Ectodermal cell (in vitro differentiated cells): ENCODE results near the gene KICS2.

ENCODE experiments used
- H3K27ac ChIP-seq: 2 replicates; pipeline ENCODE4 v1.7.0; 2013; ENCODE audit warnings: mild to moderate bottlenecking, low read depth, low read length; ENCODE audit not compliant: insufficient read depth, poor library complexity, severe bottlenecking
- H3K27me3 ChIP-seq: 2 replicates; pipeline ENCODE4 v1.7.0; 2013; ENCODE audit warnings: mild to moderate bottlenecking, low read length; ENCODE audit not compliant: insufficient read depth, control insufficient read depth, poor library complexity, severe bottlenecking
- H3K36me3 ChIP-seq: one replicate; pipeline ENCODE4 v1.7.0; 2013; ENCODE audit warnings: low read length; ENCODE audit not compliant: control insufficient read depth, insufficient read depth
- H3K4me1 ChIP-seq: one replicate; pipeline ENCODE4 v1.7.0; 2013; ENCODE audit warnings: low read length; ENCODE audit not compliant: control insufficient read depth, insufficient read depth
- H3K4me3 ChIP-seq: 2 replicates; pipeline ENCODE4 v1.7.0; 2013; ENCODE audit warnings: low read depth, low read length, control low read depth; ENCODE audit not compliant: insufficient read depth
- H3K9me3 ChIP-seq: 2 replicates; pipeline ENCODE4 v1.7.0; 2013; ENCODE audit warnings: mild to moderate bottlenecking, low read length, moderate library complexity; ENCODE audit not compliant: control insufficient read depth
- WGBS, 2 experiments: methylation state at CpG; one replicate each; pipeline ENCODE4 v1.1.7; 2013; ENCODE audit warnings: missing lambda C conversion rate in 2 of 2; 5-methylcytosine and 5-hydroxymethylcytosine counted together

The KICS2 gene

DNA sequence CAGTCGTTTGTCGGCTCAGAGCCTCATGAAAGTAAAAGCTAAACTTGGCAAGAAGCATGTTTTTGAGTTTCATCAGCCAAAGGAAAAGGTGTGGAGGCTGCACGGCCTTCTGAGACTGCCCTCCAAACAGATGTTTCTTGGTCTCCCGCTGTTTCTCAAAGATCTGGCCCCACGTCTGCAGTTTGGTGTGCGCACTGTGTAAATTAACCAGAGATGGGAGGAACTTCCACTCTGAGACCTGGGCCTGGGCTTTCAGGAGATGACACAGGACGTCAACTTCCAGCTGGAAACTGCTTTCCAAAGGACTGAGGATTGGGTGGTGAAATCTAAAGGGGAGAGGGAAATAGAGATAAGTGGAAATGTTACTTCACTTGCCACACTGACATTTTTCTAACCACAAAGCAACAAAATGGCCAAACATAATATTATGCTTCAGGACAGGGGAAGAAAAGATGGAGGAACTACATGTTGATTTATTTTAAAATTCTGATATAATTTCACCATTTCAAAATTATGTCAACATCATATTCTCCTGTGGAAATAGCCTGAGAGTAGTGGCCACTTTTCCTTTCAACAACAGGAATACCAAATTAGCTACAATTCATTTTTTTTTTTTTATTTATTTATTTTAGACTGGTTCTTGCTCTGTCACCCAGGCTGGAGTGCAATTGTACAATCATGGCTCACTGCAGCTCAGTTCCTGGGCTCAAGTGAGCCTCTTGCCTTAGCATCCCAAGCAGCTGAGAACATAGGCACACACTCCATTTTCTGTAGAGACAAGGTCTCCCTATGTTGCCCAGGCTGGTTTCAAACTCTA lies 27.6 kb downstream of the KICS2 start:
- no peaks in the 10 kb centered on the region for H3K27me3 ChIP-seq
- H3K27ac ChIP-seq = no peak overlapping the region
- no peaks in the 10 kb centered on the region for H3K36me3 ChIP-seq
- 93 to 95% methylated on average over 7 of the region's 7 CpGs for WGBS, 2 experiments
- H3K4me1 ChIP-seq = no peaks in the 10 kb centered on the region
- no peaks in the 10 kb centered on the region for H3K9me3 ChIP-seq
- H3K4me3 ChIP-seq = no peak overlapping the region

DNA sequence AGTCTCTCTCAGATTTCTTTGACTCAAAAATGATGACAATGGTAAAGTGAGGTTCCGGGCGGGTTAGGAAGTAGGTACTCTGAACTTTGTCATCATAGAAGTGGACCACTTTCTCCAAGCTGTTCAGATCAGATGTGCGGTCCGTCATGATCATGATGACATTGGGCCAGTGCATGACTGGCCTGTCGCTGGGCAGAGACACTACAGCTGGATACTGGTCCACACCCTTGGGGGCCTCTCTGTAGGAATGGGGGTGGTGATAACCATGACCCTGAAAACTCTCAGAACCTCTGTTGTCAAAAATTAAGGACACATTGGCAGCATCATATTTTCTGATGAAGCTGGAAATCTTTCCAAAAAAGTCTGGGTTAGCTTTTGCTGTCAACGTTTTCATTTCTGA lies 28.2 kb downstream of the KICS2 start:
- no peaks in the 10 kb centered on the region for H3K4me1 ChIP-seq
- H3K27ac ChIP-seq = no peak overlapping the region
- 95 to 96% methylated on average over 6 of the region's 6 CpGs for WGBS, 2 experiments
- no peaks in the 10 kb centered on the region for H3K27me3 ChIP-seq
- no peak overlapping the region for H3K4me3 ChIP-seq
- H3K9me3 ChIP-seq = no peaks in the 10 kb centered on the region
- no peaks in the 10 kb centered on the region for H3K36me3 ChIP-seq

DNA sequence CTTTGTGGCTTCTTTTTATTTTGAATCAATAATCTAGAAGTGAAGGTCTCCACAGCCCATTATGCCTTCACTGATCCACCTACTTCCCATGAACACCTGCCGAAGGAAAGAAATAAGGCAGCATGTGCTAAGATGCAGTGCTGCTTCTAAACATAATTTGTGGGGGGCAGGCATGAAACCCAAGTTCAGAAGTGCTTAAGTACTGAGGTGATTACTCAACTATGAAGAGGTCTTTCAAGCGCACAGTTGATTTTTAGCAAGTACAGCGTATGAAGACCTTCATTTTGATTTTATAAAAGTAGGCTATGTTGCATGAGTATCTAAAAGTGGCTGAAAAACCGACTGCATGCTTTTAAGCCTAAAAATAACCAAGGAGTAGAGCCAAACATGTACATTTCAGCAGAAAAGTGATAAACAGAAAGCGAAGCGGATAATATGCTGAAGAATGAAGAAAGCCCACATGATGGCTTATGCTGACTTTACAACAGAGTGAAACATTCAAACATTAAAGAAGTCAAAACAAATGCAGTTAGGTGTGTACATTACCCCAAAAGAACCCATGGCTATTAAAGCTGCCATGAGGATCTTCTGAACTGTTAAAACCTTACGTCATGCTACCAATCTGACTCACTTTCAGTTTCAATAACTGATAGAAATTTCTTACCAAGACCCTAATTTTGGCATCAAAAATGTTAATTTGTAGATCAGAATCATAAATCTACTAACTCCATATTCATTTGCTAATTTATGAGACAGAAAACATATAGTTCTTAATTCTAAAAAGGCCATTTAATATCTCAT lies 29.3 kb downstream of the KICS2 start:
- H3K36me3 ChIP-seq = no peaks in the 10 kb centered on the region
- H3K27ac ChIP-seq = no peak overlapping the region
- 97% methylated on average over 7 of the region's 7 CpGs for WGBS, 2 experiments

DNA sequence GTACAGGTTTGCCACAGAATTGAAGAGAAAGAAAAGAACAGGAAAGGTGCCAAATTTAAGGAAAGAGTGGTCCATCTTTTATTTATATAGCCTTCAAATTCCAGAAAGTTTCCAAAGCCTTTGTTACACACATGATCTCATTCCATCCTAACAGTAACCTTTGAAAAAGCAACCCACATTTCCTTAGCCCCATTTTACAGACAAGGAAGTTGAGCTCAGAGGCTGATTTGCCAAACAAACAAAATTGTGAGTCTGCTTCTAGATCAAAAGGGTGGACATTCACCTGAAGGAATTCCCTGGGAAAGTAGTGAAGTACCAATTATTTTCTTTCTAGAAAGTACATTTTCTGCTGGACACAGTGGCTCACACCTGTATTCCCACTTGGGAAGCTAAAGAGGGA lies 32.0 kb downstream of the KICS2 start:
- H3K4me3 ChIP-seq = no peak overlapping the region
- H3K36me3 ChIP-seq = no peaks in the 10 kb centered on the region
- H3K27me3 ChIP-seq = no peaks in the 10 kb centered on the region
- no peak overlapping the region for H3K27ac ChIP-seq
- no peaks in the 10 kb centered on the region for H3K9me3 ChIP-seq
- no peaks in the 10 kb centered on the region for H3K4me1 ChIP-seq

More for the DNA sequence above, 29.3 kb downstream of the KICS2 start:
- Histone ChIP-seq H3K4me1 (no peaks in the 10 kb centered on the region), H3K4me3 (no peak overlapping the region), H3K27me3 (no peaks in the 10 kb centered on the region), H3K9me3 (no peaks in the 10 kb centered on the region)

DNA sequence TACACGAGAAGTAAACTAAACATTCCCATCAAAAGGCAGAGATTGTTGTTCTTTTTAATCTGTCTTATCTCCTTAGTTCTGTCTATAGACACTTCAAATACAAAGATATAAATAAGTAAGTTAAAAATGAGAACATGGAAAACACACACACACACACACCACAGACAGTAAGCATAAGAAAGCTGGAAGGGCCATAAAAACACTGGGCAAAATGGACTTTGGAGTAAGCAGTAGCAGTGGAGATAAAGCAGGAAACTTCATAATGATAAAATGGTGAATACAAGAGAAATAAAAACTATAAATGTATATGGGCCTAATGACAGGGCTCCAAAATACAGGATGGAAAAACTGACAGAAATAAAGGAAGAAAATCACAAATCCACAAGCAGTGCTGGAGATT lies 32.6 kb downstream of the KICS2 start:
- Histone ChIP-seq H3K4me3 (no peak overlapping the region), H3K4me1 (no peaks in the 10 kb centered on the region), H3K27me3 (no peaks in the 10 kb centered on the region), H3K36me3 (no peaks in the 10 kb centered on the region), H3K27ac (no peak overlapping the region), H3K9me3 (no peaks in the 10 kb centered on the region)
- 80 to 100% methylated on average over 1 of the region's 1 CpG for WGBS, 2 experiments

DNA sequence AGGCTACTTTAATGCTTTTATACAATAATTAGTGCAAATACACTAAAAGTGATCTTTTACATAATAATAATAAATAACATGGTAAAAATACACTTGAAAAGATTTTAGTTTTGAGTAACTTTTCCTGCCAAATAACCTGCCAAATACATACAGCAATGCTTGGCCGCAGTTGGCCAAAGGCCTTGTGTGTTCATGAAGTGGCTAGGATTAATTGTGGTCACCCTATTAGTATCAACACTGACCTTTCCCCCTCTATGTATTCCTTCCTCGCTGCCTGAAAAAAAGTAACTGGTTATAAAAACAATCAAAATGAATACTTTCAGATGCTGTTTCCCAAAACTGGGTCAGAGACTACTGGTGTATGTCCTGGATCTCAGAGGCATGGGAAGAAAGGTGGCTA lies 34.3 kb downstream of the KICS2 start:
- Histone ChIP-seq H3K27me3 (no peaks in the 10 kb centered on the region), H3K4me1 (no peaks in the 10 kb centered on the region), H3K9me3 (no peaks in the 10 kb centered on the region), H3K4me3 (no peak overlapping the region), H3K27ac (no peak overlapping the region), H3K36me3 (no peaks in the 10 kb centered on the region)
- 95 to 100% methylated on average over 2 of the region's 2 CpGs for WGBS, 2 experiments

DNA sequence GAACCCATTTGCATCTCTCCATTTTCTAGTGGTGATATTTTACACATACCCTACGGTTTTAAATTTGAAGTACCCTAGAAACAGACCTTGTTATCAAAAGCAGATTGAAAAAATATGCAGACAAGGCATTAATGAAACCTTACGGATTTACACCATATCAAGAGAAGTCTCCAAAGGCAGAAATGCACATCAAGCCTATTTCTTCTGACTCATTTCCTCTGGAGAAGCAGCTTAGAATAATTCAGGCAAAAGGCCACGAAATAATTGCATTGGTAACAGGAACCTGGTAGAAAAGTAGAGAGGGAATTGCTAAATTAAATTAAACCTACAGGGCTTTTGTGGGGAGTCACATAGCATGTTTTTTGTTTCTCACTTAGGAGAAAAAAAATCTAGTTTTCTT lies 34.7 kb downstream of the KICS2 start:
- no peaks in the 10 kb centered on the region for H3K4me1 ChIP-seq
- H3K27ac ChIP-seq = no peak overlapping the region
- no peaks in the 10 kb centered on the region for H3K27me3 ChIP-seq
- 80 to 92% methylated on average over 3 of the region's 3 CpGs for WGBS, 2 experiments
- no peaks in the 10 kb centered on the region for H3K36me3 ChIP-seq
- H3K4me3 ChIP-seq = no peak overlapping the region
- no peaks in the 10 kb centered on the region for H3K9me3 ChIP-seq

DNA sequence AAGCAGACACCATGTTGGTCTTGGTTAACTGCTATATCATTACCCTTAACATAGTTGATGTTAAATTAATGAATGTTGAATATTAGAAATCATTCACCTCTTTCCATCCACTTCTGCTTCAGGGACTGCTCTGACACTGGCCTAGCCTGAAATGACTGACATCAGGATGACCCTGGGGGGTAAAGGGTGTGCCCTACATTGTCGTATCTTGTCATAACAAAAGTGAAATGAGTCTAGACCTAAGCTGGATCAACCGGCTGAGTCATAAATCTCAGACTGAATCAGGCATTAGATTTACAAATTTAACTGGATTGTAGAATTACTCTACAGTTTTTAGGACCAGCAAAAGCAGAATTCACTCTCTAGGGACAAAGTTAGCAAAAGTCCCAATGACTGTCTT lies 35.3 kb downstream of the KICS2 start:
- no peaks in the 10 kb centered on the region for H3K36me3 ChIP-seq
- H3K9me3 ChIP-seq = no peaks in the 10 kb centered on the region
- no peaks in the 10 kb centered on the region for H3K27me3 ChIP-seq
- no peak overlapping the region for H3K4me3 ChIP-seq
- H3K27ac ChIP-seq = no peak overlapping the region
- 89 to 98% methylated on average over 2 of the region's 2 CpGs for WGBS, 2 experiments
- H3K4me1 ChIP-seq = no peaks in the 10 kb centered on the region

DNA sequence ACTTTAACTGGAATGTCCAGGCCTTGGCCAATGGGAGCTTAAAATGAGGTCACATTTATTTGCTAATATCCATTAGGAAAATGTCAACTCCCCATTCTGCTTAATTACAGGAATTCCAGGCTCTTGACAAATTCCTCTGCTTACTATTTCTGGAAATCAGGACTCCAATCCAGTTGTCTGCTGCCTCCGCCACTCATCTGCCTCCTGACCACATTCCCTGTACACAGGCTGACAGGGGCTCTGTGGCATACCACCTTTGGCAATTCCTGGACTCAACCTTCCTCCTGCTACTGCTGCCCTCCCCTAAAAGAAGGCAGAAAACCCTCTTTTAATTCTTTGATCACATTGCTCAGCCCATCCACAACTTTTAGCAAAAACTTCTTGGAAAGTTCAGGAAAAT lies 37.9 kb downstream of the KICS2 start:
- no peak overlapping the region for H3K27ac ChIP-seq
- no peaks in the 10 kb centered on the region for H3K27me3 ChIP-seq
- H3K36me3 ChIP-seq = no peaks in the 10 kb centered on the region
- H3K4me1 ChIP-seq = no peaks in the 10 kb centered on the region
- no peaks in the 10 kb centered on the region for H3K9me3 ChIP-seq
- WGBS, 2 experiments = 93 to 96% methylated on average over 1 of the region's 1 CpG
- no peak overlapping the region for H3K4me3 ChIP-seq

DNA sequence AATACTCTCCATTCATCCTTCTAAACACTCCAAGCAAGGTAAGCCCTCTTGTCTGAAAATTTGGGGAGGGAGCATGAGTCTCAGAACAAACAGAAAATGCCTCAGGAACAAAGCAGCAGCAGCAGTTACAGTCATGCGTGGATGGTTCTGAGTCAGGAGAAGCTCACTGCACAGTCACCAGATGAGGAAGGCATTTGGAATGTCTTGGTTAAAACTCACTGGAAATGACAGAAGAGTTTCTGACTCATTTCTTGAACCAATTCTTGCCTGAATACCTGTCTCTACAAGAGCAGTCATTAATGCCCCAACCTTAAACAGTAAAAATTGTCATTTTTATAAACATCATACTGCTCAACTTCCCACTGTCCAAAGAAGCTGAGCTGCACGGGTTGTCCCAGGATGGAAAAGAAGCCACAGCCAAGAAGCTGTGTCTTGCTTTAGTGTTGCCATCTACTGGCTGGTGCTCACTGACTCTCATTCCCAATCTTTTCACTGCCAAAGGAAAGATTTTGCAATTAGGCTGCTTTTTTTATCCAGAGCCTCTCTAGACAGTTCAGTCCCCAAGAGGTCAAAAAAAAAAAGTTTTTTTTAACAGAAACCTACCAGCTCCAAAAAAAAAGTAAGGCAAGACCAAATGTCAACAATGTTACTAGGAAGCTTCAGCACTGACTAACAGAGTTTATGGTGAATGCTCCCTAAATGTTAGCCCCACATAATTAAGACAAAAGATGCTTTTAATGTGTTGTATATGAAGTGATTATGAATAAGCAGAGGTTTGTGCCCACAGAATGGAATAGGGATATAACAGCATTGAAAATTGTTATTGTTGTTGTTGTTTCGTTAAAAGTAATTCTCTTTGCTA lies 40.4 kb downstream of the KICS2 start:
- Histone ChIP-seq H3K36me3 (no peaks in the 10 kb centered on the region), H3K27ac (no peak overlapping the region), H3K9me3 (no peaks in the 10 kb centered on the region), H3K4me3 (no peak overlapping the region), H3K4me1 (no peaks in the 10 kb centered on the region), H3K27me3 (no peaks in the 10 kb centered on the region)
- WGBS, 2 experiments = 53 to 58% methylated on average over 3 of the region's 3 CpGs
